Body of pancreas (tissue), 4 donors: ENCODE data around the gene FAM107B. TPM values are rescaled to one million over a fixed set of nuclear protein-coding genes. Genes with fewer than 3 reads are reported as not detected.
A peak's percentile ranks its signal among the peaks of the same experiment; 100 is the strongest.

ENCODE experiments used
- ATAC-seq: fragments of 150-250 bp; one replicate; pipeline ENCODE4 v1.9.1; 2016
- DNase-seq, 4 donors: peaks; one replicate each; pipeline ENCODE4 v3.0.0-alpha.2; 2019
- H3K27ac ChIP-seq, 4 donors: fragments of 200-600 bp; sonication (generic); 1 replicate in 3 of 4; 2 replicates in 1 of 4; pipeline versions ENCODE4 v1.5.1 to v1.6.1; 2016 to 2019; ENCODE audit warnings: mild to moderate bottlenecking in 1 of 4, mixed read lengths in 1 of 4, moderate library complexity in 1 of 4
- H3K27me3 ChIP-seq, 2 donors: fragments of 200-600 bp; sonication (generic); one replicate each; pipeline ENCODE4 v1.6.0; 2016; ENCODE audit warnings: mild to moderate bottlenecking in 1 of 2
- H3K36me3 ChIP-seq, 2 donors: fragments of 200-600 bp; sonication (generic); replicated peaks in 1 of 2; 2 replicates each; pipeline ENCODE4 v1.5.1; 2016; ENCODE audit warnings: low read depth in 2 of 2; ENCODE audit not compliant: insufficient read depth in 1 of 2
- H3K4me1 ChIP-seq: fragments of 200-600 bp; sonication (generic); one replicate; pipeline ENCODE4 v1.6.0; 2016
- H3K4me3 ChIP-seq, 2 donors: fragments of 200-600 bp; sonication (generic); 1 replicate in 1 of 2; 2 replicates in 1 of 2; pipeline ENCODE4 v1.5.1; 2016 to 2019
- H3K9me3 ChIP-seq, 3 donors: fragments of 200-600 bp; sonication (generic); 1 replicate in 2 of 3; 2 replicates in 1 of 3; pipeline ENCODE4 v1.5.1; 2016
- POLR2A ChIP-seq, 3 donors: fragments of 450-650 bp; IDR thresholded peaks; one replicate each; pipeline ENCODE4 v1.6.1; 2016; ENCODE audit warnings: antibody characterized with exemption in 3 of 3, mild to moderate bottlenecking in 2 of 3
- WGBS, 2 donors: methylation state at CpG; one replicate each; pipeline ENCODE4 v1.1.5; 2017; 5-methylcytosine and 5-hydroxymethylcytosine counted together
- intact Hi-C: fragments of 100-400 bp; cut with DNase I; formaldehyde crosslinking; loops from one replicate; pipeline ENCODE4 v1.15.1; 2023
- total RNA-seq, 2 donors: library from RNA; depleted of rRNA; stranded (reverse); fragments of >200 nt; gene quantifications; one replicate each; pipeline ENCODE4 v1.1.0, GENCODE V29; 2016
- TF ChIP-seq, protein P1 (sequence below), 7 experiments: fragments of 450-650 bp in 4 of 7; fragments of 200-600 bp in 3 of 7; sonication (generic) in 3 of 7; IDR thresholded peaks; one replicate each; pipeline ENCODE4 v1.5.1; 2016 to 2019; ENCODE audit warnings: antibody characterized with exemption in 7 of 7

The FAM107B gene
- total RNA-seq, 2 donors from 2014 or later = 19.4 to 45.9 TPM

GRCh38 chr10:14550471-14550981 lies 224.2 kb downstream of the FAM107B start:
- Histone ChIP-seq H3K27me3 (no peaks in the 10 kb centered on the region), H3K36me3 (no peaks in the 10 kb centered on the region), H3K4me1 (peaks cover 54% of the 10 kb centered on the region), H3K9me3 (no peaks in the 10 kb centered on the region), H3K4me3 (no peak overlapping the region), H3K27ac (peak overlapping the region; percentile 9 to 63 (median 42))
- ATAC-seq (peak; percentile 57), DNase-seq (peak in 2 of 4 donors; percentile 49 to 51)
- 21 to 29% methylated on average over 6 of the region's 6 CpGs for WGBS, 2 donors
- intact Hi-C loops = no loop called here
- TF ChIP-seq, protein P1, sequence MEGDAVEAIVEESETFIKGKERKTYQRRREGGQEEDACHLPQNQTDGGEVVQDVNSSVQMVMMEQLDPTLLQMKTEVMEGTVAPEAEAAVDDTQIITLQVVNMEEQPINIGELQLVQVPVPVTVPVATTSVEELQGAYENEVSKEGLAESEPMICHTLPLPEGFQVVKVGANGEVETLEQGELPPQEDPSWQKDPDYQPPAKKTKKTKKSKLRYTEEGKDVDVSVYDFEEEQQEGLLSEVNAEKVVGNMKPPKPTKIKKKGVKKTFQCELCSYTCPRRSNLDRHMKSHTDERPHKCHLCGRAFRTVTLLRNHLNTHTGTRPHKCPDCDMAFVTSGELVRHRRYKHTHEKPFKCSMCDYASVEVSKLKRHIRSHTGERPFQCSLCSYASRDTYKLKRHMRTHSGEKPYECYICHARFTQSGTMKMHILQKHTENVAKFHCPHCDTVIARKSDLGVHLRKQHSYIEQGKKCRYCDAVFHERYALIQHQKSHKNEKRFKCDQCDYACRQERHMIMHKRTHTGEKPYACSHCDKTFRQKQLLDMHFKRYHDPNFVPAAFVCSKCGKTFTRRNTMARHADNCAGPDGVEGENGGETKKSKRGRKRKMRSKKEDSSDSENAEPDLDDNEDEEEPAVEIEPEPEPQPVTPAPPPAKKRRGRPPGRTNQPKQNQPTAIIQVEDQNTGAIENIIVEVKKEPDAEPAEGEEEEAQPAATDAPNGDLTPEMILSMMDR (IDR thresholded peaks at IDR 0.05) = no peak
- no peak for TF ChIP-seq POLR2A (IDR thresholded peaks at IDR 0.05)

DNA sequence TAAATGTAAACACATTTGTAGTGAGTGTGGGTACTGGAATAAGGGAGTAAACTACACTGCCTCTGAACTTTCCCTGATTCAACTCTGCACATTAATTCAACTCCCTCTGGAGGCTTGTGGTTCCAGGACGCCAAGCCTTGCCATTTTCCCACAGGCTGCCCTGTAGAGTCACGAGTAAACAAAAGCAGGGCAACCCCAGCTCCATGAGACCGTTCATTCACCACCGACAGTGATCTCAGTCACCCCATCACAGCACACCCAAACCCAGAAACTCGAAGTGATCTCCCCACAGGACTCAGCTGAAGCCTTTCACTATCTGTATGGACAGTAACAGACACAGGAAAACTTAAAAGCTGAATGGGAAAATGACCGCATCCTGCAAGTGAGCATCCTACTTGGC lies 225.2 kb downstream of the FAM107B start:
- Histone ChIP-seq H3K4me3 (no peak overlapping the region), H3K27me3 (no peaks in the 10 kb centered on the region), H3K4me1 (peaks cover 48% of the 10 kb centered on the region), H3K36me3 (no peaks in the 10 kb centered on the region), H3K27ac (no peak overlapping the region), H3K9me3 (no peaks in the 10 kb centered on the region)
- DNase-seq = no peak
- TF ChIP-seq, protein P1 (IDR thresholded peaks at IDR 0.05) = no peak
- TF ChIP-seq POLR2A (IDR thresholded peaks at IDR 0.05) = no peak
- intact Hi-C loops = no loop called here
- no peak for ATAC-seq
- WGBS, 2 donors = 52 to 81% methylated on average over 4 to 6 of the region's 6 CpGs

GRCh38 chr10:14548970-14549369 lies 225.7 kb downstream of the FAM107B start:
- DNase-seq (no peak), ATAC-seq (no peak)
- TF ChIP-seq, protein P1 (IDR thresholded peaks at IDR 0.05) = no peak
- TF ChIP-seq POLR2A (IDR thresholded peaks at IDR 0.05) = no peak
- peaks cover 45% of the 10 kb centered on the region for H3K4me1 ChIP-seq
- no peak overlapping the region for H3K4me3 ChIP-seq
- no peaks in the 10 kb centered on the region for H3K9me3 ChIP-seq
- intact Hi-C loops = no loop called here
- H3K27ac ChIP-seq = no peak overlapping the region
- WGBS, 2 donors = 85 to 93% methylated on average over 3 of the region's 3 CpGs
- H3K27me3 ChIP-seq = no peaks in the 10 kb centered on the region
- no peaks in the 10 kb centered on the region for H3K36me3 ChIP-seq

- Histone ChIP-seq H3K4me3 (no peak overlapping the region), H3K36me3 (no peaks in the 10 kb centered on the region), H3K27ac (no peak overlapping the region), H3K27me3 (no peaks in the 10 kb centered on the region), H3K4me1 (peaks cover 45% of the 10 kb centered on the region), H3K9me3 (no peaks in the 10 kb centered on the region)
- intact Hi-C loops = no loop called here
- DNase-seq (no peak), ATAC-seq (no peak)
- 79 to 90% methylated on average over 7 to 11 of the region's 11 CpGs for WGBS, 2 donors
- no peak for TF ChIP-seq POLR2A (IDR thresholded peaks at IDR 0.05)
- TF ChIP-seq, protein P1 (IDR thresholded peaks at IDR 0.05) = no peak
Measured at GRCh38 chr10:14548474-14548873, 226.2 kb downstream of the FAM107B start.

DNA sequence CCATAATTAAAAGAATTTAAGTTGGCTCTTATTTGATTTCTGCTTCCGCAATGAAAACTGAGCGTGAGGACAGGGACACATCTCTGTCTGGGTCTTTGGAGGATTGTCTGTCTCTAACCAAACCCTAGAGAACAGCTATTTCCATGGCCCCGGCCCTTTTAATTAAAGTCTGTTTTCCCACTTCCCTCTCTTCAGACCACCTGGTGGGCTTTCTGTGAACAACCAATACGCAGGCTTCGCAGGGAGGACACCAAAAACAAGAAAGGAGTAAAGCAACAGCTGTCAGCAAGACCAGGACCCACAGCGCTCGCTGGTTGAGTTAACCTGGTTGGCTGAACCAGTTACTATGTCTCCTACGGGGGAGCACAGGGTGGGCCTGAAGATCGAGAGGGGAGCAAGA lies 226.9 kb downstream of the FAM107B start:
- TF ChIP-seq, protein P1 (IDR thresholded peaks at IDR 0.05) = no peak
- TF ChIP-seq POLR2A (IDR thresholded peaks at IDR 0.05) = no peak
- Histone ChIP-seq H3K27me3 (no peaks in the 10 kb centered on the region), H3K36me3 (no peaks in the 10 kb centered on the region), H3K9me3 (no peaks in the 10 kb centered on the region), H3K4me3 (no peak overlapping the region), H3K27ac (no peak overlapping the region), H3K4me1 (peaks cover 45% of the 10 kb centered on the region)
- intact Hi-C loops = no loop called here
- DNase-seq = no peak
- no peak for ATAC-seq
- WGBS, 2 donors = 91 to 97% methylated on average over 9 of the region's 9 CpGs
